Calu3 (cell line): ENCODE data around the gene CIAO2B. TPM values are rescaled to one million over a fixed set of nuclear protein-coding genes. Genes with fewer than 3 reads are reported as not detected.

Experiments
- BruUV-seq: library from RNA; stranded (reverse); fragments of 400-500 nt; replicated peaks from 2 replicates; lab custom pipeline; 2021; lab: Mats Ljungman, UMichigan
- CTCF ChIA-PET: fragments of 300-600 bp; sonication (Branson Sonifier 250); formaldehyde crosslinking; loops from one replicate; lab custom pipeline; 2022; ENCODE audit warnings: antibody characterized with exemption; lab: Charles Lee
- DNase-seq: peaks from one replicate; pipeline ENCODE4 v3.0.0; 2022
- H3K27ac Mint-ChIP-seq: one replicate; pipeline ENCODE4 v1.8.0; 2022; ENCODE audit warnings: mixed read lengths; ENCODE audit not compliant: unreplicated experiment
- H3K27me3 Mint-ChIP-seq: one replicate; pipeline ENCODE4 v1.8.0; 2022; ENCODE audit warnings: mixed read lengths; ENCODE audit not compliant: unreplicated experiment
- H3K36me3 Mint-ChIP-seq: one replicate; pipeline ENCODE4 v1.8.0; 2022; ENCODE audit warnings: mild to moderate bottlenecking, moderate library complexity, mixed read lengths; ENCODE audit not compliant: insufficient read depth, unreplicated experiment
- H3K4me1 Mint-ChIP-seq: one replicate; pipeline ENCODE4 v1.8.0; 2022; ENCODE audit warnings: mild to moderate bottlenecking, low read depth, mixed read lengths; ENCODE audit not compliant: unreplicated experiment
- H3K4me3 Mint-ChIP-seq: one replicate; pipeline ENCODE4 v1.8.0; 2022; ENCODE audit warnings: mild to moderate bottlenecking, low read depth, moderate library complexity, mixed read lengths; ENCODE audit not compliant: unreplicated experiment
- H3K9me3 Mint-ChIP-seq: one replicate; pipeline ENCODE4 v1.8.0; 2022; ENCODE audit warnings: low read depth, mixed read lengths; ENCODE audit not compliant: unreplicated experiment
- intact Hi-C: fragments of 100-400 bp; cut with micrococcal nuclease; formaldehyde crosslinking; loops from one replicate; pipeline ENCODE4 v1.10.0; 2022; ENCODE audit not compliant: unreplicated experiment
- total RNA-seq: library from RNA; stranded (reverse); gene quantifications from 2 replicates; pipeline ENCODE4 v1.2.3, GENCODE V29; 2022
- TF ChIP-seq, protein P1 (sequence below): fragments of 200-600 bp; IDR thresholded peaks from one replicate; pipeline ENCODE4 v1.8.0; 2022; ENCODE audit warnings: antibody characterized with exemption; ENCODE audit not compliant: unreplicated experiment

CIAO2B gene
- total RNA-seq, 1 experiment from 2014 or later: 121 TPM

DNA sequence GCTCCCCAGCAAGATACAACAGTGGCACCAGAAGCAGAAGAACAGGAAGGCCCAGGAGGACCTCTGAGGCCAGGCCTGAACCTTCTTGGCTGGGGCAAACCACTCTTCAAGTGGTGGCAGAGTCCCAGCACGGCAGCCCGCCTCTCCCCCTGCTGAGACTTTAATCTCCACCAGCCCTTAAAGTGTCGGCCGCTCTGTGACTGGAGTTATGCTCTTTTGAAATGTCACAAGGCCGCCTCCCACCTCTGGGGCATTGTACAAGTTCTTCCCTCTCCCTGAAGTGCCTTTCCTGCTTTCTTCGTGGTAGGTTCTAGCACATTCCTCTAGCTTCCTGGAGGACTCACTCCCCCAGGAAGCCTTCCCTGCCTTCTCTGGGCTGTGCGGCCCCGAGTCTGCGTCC lies 38.8 kb upstream of the CIAO2B start:
- no peak overlapping the region for H3K27ac Mint-ChIP-seq
- no TSS peak for BruUV-seq
- H3K4me1 Mint-ChIP-seq: no peaks in the 10 kb centered on the region
- CTCF ChIA-PET: interaction anchor here (0.6 kb wide), 1 partner anchor 193 kb away, joined by 4 read pairs; no protein-coding TSS in a partner anchor
- no peaks in the 10 kb centered on the region for H3K36me3 Mint-ChIP-seq
- intact Hi-C loops: no loop called here
- peaks cover 56% of the 10 kb centered on the region for H3K27me3 Mint-ChIP-seq
- TF ChIP-seq, protein P1, sequence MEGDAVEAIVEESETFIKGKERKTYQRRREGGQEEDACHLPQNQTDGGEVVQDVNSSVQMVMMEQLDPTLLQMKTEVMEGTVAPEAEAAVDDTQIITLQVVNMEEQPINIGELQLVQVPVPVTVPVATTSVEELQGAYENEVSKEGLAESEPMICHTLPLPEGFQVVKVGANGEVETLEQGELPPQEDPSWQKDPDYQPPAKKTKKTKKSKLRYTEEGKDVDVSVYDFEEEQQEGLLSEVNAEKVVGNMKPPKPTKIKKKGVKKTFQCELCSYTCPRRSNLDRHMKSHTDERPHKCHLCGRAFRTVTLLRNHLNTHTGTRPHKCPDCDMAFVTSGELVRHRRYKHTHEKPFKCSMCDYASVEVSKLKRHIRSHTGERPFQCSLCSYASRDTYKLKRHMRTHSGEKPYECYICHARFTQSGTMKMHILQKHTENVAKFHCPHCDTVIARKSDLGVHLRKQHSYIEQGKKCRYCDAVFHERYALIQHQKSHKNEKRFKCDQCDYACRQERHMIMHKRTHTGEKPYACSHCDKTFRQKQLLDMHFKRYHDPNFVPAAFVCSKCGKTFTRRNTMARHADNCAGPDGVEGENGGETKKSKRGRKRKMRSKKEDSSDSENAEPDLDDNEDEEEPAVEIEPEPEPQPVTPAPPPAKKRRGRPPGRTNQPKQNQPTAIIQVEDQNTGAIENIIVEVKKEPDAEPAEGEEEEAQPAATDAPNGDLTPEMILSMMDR: no peak
- H3K9me3 Mint-ChIP-seq: no peaks in the 10 kb centered on the region
- H3K4me3 Mint-ChIP-seq: no peak overlapping the region
- no peak for DNase-seq

- TF ChIP-seq, protein P1: no peak
- BruUV-seq: no TSS peak
- Mint-ChIP-seq H3K27ac (no peak overlapping the region), H3K27me3 (peaks cover 64% of the 10 kb centered on the region), H3K4me3 (no peak overlapping the region), H3K9me3 (no peaks in the 10 kb centered on the region), H3K4me1 (no peaks in the 10 kb centered on the region), H3K36me3 (peaks cover 5% of the 10 kb centered on the region)
- DNase-seq: peak; percentile 40
- intact Hi-C loops: no loop called here
- CTCF ChIA-PET: interaction anchor here (0.8 kb wide), 1 partner anchor 213 kb away, joined by 3 read pairs; no protein-coding TSS in a partner anchor
Measured at GRCh38 chr16:66970775-66971720, 36.8 kb upstream of the CIAO2B start.

GRCh38 chr16:66968847-66969246 lies 34.6 kb upstream of the CIAO2B start:
- Mint-ChIP-seq H3K27ac (no peak overlapping the region), H3K4me1 (no peaks in the 10 kb centered on the region), H3K27me3 (peaks cover 71% of the 10 kb centered on the region), H3K36me3 (peaks cover 5% of the 10 kb centered on the region), H3K4me3 (no peak overlapping the region), H3K9me3 (no peaks in the 10 kb centered on the region)
- no TSS peak for BruUV-seq
- CTCF ChIA-PET: no interaction called here
- intact Hi-C loops: no loop called here
- DNase-seq: no peak
- TF ChIP-seq, protein P1: no peak

GRCh38 chr16:66964049-66964448 lies 29.8 kb upstream of the CIAO2B start:
- H3K4me3 Mint-ChIP-seq: no peak overlapping the region
- no peak overlapping the region for H3K27ac Mint-ChIP-seq
- intact Hi-C loops: no loop called here
- TF ChIP-seq, protein P1: no peak
- BruUV-seq: no TSS peak
- peaks cover 63% of the 10 kb centered on the region for H3K27me3 Mint-ChIP-seq
- CTCF ChIA-PET: interaction anchor here (0.8 to 1.6 kb wide), 2 partner anchors 10 to 49 kb away, joined by 3 to 5 read pairs; no protein-coding TSS in a partner anchor
- H3K9me3 Mint-ChIP-seq: no peaks in the 10 kb centered on the region
- H3K36me3 Mint-ChIP-seq: peaks cover 5% of the 10 kb centered on the region
- H3K4me1 Mint-ChIP-seq: peaks cover 11% of the 10 kb centered on the region
- DNase-seq: no peak
